Osteocyte (in vitro differentiated cells): ENCODE measurements around the gene EPX. TPM values are rescaled to one million over a fixed set of nuclear protein-coding genes. Genes with fewer than 3 reads are reported as not detected.

Experiments used
- DNase-seq: peaks from one replicate; pipeline ENCODE4 v3.0.0; 2021; ENCODE audit warnings: mixed read lengths; ENCODE audit not compliant: unreplicated experiment; ENCODE audit errors: extremely low spot score
- H3K27ac Mint-ChIP-seq: one replicate; pipeline ENCODE4 v1.8.0; 2021; ENCODE audit warnings: mild to moderate bottlenecking, mixed read lengths; ENCODE audit not compliant: unreplicated experiment
- H3K27me3 Mint-ChIP-seq: one replicate; pipeline ENCODE4 v1.8.0; 2021; ENCODE audit warnings: mixed read lengths; ENCODE audit not compliant: unreplicated experiment
- H3K36me3 Mint-ChIP-seq: one replicate; pipeline ENCODE4 v1.8.0; 2021; ENCODE audit warnings: mixed read lengths; ENCODE audit not compliant: unreplicated experiment
- H3K4me1 Mint-ChIP-seq: one replicate; pipeline ENCODE4 v1.8.0; 2021; ENCODE audit warnings: mixed read lengths; ENCODE audit not compliant: unreplicated experiment
- H3K4me3 Mint-ChIP-seq: one replicate; pipeline ENCODE4 v1.8.0; 2021; ENCODE audit warnings: mild to moderate bottlenecking, moderate library complexity, mixed read lengths; ENCODE audit not compliant: unreplicated experiment
- H3K9me3 Mint-ChIP-seq: one replicate; pipeline ENCODE4 v1.8.0; 2021; ENCODE audit warnings: mixed read lengths; ENCODE audit not compliant: unreplicated experiment
- total RNA-seq: library from RNA; stranded (reverse); gene quantifications from 2 replicates; pipeline ENCODE4 v1.2.1, GENCODE V29; 2021
- TF ChIP-seq, protein P1 (sequence below): fragments of 200-600 bp; sonication (generic); IDR thresholded peaks from 2 replicates; pipeline ENCODE4 v1.5.0; 2021; ENCODE audit warnings: antibody characterized with exemption, mild to moderate bottlenecking, moderate library complexity

EPX gene
- total RNA-seq, 1 donor from 2014 or later, result not detected

DNA sequence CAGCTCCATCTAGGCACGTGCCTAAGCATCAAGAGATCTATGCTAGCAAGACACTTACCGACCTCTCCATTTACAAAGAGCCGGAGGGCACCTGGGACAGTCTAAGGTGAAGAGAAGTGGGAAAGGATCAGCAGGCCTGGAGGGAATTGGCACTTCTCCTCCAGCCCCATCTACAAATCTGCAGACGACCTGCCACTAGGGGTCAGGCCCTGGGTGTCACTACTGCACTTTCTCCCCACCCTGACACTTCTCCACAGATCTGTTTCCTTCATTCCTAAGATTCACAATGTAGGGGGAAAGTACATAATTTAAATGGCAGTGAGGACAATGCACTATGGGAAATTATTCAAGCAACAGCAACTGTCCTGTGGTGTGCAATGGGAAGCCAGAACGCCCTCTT, 18.4 kb downstream of the EPX start:
- no peak overlapping the region for H3K4me3 Mint-ChIP-seq
- H3K4me1 Mint-ChIP-seq, result no peaks in the 10 kb centered on the region
- no peak for DNase-seq
- no peaks in the 10 kb centered on the region for H3K9me3 Mint-ChIP-seq
- H3K36me3 Mint-ChIP-seq, result peaks cover 24% of the 10 kb centered on the region
- no peak overlapping the region for H3K27ac Mint-ChIP-seq
- H3K27me3 Mint-ChIP-seq, result no peaks in the 10 kb centered on the region
- TF ChIP-seq, protein P1, sequence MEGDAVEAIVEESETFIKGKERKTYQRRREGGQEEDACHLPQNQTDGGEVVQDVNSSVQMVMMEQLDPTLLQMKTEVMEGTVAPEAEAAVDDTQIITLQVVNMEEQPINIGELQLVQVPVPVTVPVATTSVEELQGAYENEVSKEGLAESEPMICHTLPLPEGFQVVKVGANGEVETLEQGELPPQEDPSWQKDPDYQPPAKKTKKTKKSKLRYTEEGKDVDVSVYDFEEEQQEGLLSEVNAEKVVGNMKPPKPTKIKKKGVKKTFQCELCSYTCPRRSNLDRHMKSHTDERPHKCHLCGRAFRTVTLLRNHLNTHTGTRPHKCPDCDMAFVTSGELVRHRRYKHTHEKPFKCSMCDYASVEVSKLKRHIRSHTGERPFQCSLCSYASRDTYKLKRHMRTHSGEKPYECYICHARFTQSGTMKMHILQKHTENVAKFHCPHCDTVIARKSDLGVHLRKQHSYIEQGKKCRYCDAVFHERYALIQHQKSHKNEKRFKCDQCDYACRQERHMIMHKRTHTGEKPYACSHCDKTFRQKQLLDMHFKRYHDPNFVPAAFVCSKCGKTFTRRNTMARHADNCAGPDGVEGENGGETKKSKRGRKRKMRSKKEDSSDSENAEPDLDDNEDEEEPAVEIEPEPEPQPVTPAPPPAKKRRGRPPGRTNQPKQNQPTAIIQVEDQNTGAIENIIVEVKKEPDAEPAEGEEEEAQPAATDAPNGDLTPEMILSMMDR, result no peak

DNA sequence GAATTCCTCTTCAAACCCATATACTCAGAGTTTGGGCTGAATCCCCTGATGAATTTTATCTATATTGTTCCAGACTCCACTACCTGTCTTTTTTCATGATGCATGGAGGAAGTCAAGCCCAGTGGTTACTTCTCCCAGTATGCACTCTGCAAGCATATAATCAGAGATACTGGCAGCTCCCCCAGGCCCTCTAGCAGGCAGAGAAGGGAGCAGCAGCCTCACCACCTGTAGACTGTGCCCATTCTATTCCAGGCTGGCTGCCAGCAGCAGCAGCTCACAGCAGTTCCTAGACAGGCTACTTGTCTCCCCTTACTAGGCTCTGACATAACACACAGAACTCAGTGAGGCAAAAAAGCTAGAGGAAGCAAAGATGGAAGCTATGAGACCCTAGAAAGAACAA, 23.2 kb downstream of the EPX start:
- H3K27ac Mint-ChIP-seq, result no peak overlapping the region
- H3K27me3 Mint-ChIP-seq, result no peaks in the 10 kb centered on the region
- no peak overlapping the region for H3K4me3 Mint-ChIP-seq
- no peak for DNase-seq
- peaks cover 6% of the 10 kb centered on the region for H3K4me1 Mint-ChIP-seq
- peaks cover 11% of the 10 kb centered on the region for H3K36me3 Mint-ChIP-seq
- TF ChIP-seq, protein P1, result no peak
- no peaks in the 10 kb centered on the region for H3K9me3 Mint-ChIP-seq

DNA sequence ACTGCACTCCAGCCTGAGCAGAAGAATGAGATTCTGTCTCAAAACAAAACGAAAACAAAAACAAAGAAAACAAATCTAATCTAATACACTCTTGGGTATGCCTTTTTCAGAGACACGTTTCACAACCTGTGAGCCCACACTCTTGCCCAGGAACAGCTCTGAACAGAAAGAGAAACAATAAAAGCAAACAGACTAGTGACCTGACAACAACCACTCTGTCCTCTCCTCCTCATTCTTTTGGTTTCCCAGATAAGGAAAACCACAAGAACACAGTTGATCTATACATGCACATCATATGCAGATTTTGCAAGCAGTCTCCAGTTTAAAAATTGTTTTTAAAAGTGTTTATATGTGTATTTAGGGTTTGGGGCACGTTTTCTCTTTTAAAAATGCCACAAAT, 25.2 kb downstream of the EPX start:
- peak overlapping the region; percentile 7 for H3K27ac Mint-ChIP-seq
- H3K4me3 Mint-ChIP-seq, result no peak overlapping the region
- peaks cover 6% of the 10 kb centered on the region for H3K4me1 Mint-ChIP-seq
- no peaks in the 10 kb centered on the region for H3K9me3 Mint-ChIP-seq
- no peaks in the 10 kb centered on the region for H3K27me3 Mint-ChIP-seq
- H3K36me3 Mint-ChIP-seq, result peaks cover 6% of the 10 kb centered on the region
- DNase-seq, result no peak
- TF ChIP-seq, protein P1, result no peak

DNA sequence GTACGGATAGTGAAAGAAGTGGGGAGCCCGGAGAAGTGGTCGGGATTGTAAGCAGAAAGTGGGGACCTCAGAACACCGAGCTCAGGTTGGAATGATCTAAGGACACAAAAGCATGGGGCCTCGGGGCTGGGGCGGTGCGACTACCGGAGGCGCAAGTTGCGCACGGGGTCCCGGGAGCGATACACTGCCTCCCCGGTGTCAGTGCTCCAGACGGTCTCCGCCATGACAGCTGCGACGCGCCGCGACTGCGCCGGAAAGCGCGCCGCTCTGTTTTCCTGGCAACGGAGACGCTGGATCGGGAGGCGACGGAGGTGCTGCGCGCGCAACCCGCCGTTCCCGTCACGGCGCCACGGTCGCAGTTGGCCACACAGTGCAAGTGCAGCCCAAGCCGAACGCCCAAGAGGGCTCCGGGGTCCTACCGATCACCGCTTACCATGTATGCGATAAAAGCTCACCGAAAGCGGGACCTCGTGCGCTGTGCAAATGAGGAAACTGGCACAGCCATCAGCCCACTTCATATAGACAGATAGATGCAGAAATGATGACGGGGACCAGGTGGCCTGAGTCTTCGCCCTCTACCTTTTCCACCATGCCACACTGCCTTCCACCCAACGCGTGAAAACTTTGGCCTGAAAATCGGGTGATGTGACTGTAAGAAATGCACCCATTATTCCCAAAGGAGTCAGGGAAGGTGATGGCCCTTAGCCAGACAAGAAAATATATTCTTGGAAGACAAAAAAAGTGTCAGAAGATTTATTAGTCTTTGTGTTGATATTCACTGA, 26.7 kb downstream of the EPX start, which contains the start of gene MKS1:
TSS of gene MKS1 (minus strand) at position 249 of the 782 bp plus-strand sequence. CDS start at position 224, 25 bp downstream.
- no peaks in the 10 kb centered on the region for H3K9me3 Mint-ChIP-seq
- TF ChIP-seq, protein P1, result peak; percentile 60
- peaks cover 8% of the 10 kb centered on the region for H3K4me1 Mint-ChIP-seq
- H3K4me3 Mint-ChIP-seq, result peak within 1 kb of the TSS; percentile 86
- H3K36me3 Mint-ChIP-seq, result peaks cover 4% of the 10 kb centered on the region
- no peaks in the 10 kb centered on the region for H3K27me3 Mint-ChIP-seq
- DNase-seq, result peak; percentile 98
- peak within 1 kb of the TSS; percentile 92 for H3K27ac Mint-ChIP-seq

DNA sequence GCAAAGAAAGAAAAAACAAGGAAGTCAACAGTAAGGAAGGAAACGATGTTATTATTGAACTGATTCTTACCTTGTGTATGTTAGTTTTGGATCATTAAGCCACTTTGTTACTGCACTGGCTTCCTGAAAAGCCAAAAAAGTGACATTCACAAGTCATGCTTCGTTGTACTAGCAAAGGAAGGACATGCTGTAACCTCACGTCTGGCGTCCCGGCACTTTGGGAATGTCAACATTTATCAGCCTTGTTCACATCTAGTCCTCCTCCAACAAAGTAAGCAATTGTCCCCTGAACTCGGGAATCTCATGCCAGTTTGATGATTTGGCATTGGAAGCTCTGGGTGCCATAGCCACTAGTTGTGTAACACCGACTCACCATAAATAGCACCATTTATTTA, 27.3 kb downstream of the EPX start:
- Mint-ChIP-seq H3K27me3 (no peaks in the 10 kb centered on the region), H3K4me1 (peaks cover 13% of the 10 kb centered on the region), H3K36me3 (peaks cover 4% of the 10 kb centered on the region), H3K27ac (peak overlapping the region; percentile 92), H3K4me3 (peak overlapping the region; percentile 86), H3K9me3 (no peaks in the 10 kb centered on the region)
- TF ChIP-seq, protein P1, result no peak
- no peak for DNase-seq
